ENCODE results near the gene FBLN1.

DNA sequence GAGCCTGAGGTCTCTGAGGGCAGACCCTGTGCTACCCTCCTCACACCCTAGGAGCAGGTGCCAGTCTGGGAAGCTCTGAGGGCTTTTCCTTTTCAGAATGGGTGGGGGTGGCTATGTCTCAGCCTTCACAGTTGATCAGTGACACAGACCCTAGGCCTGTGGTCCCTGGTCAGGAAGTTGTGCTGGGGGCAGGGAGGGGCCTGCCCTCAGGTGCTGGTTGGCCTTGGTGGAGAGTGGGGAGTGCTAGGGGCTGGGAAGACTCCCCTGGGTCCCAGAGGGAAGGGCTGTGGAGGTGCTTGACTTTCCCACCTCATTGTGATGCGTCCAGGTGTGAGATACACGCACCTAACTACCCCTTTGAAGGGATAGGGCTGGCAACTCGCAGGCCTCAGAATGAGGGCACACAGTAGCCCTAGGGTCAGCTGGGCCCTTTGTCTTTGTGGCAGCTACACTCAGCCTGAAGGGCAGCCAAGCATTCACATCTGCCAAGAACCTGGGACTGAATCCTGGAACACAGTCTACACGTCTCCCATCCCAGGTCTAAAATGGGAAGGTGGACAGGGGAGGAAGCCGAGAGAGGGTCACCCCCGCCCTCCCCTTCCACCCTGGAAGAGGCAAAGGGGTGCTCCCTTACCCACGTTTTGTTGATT lies 137.7 kb downstream of the FBLN1 start:
- TF ChIP-seq ATF2 (tag by site-specific recombination; IDR thresholded peaks at IDR 0.05; ENCODE audit: low read depth) (no peak), ZNF558 (tag by site-specific recombination; IDR thresholded peaks at IDR 0.05) (no peak), ZNF623 (tag by site-specific recombination; IDR thresholded peaks at IDR 0.05) (no peak), ZBTB7A (tag by site-specific recombination; IDR thresholded peaks at IDR 0.05; ENCODE audit: low read depth) (no peak), ZNF394 (tag by site-specific recombination; IDR thresholded peaks at IDR 0.05; ENCODE audit: borderline replicate concordance) (no peak), ZNF350 (tag by site-specific recombination; IDR thresholded peaks at IDR 0.05) (no peak), ZNF670 (tag by site-specific recombination; IDR thresholded peaks at IDR 0.05; ENCODE audit: low read depth) (no peak), ZFP37 (tag by site-specific recombination; IDR thresholded peaks at IDR 0.05) (no peak), ZSCAN4 (tag by site-specific recombination; IDR thresholded peaks at IDR 0.05) (no peak), SETDB1 (IDR thresholded peaks at IDR 0.05; ENCODE audit: insufficient read length, low read length) (no peak), ZNF791 (tag by site-specific recombination; IDR thresholded peaks at IDR 0.05) (no peak)
- TF ChIP-seq, protein P1, sequence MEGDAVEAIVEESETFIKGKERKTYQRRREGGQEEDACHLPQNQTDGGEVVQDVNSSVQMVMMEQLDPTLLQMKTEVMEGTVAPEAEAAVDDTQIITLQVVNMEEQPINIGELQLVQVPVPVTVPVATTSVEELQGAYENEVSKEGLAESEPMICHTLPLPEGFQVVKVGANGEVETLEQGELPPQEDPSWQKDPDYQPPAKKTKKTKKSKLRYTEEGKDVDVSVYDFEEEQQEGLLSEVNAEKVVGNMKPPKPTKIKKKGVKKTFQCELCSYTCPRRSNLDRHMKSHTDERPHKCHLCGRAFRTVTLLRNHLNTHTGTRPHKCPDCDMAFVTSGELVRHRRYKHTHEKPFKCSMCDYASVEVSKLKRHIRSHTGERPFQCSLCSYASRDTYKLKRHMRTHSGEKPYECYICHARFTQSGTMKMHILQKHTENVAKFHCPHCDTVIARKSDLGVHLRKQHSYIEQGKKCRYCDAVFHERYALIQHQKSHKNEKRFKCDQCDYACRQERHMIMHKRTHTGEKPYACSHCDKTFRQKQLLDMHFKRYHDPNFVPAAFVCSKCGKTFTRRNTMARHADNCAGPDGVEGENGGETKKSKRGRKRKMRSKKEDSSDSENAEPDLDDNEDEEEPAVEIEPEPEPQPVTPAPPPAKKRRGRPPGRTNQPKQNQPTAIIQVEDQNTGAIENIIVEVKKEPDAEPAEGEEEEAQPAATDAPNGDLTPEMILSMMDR (tag by site-specific recombination; IDR thresholded peaks at IDR 0.05), result no peak
- TF ChIP-seq, protein P2, sequence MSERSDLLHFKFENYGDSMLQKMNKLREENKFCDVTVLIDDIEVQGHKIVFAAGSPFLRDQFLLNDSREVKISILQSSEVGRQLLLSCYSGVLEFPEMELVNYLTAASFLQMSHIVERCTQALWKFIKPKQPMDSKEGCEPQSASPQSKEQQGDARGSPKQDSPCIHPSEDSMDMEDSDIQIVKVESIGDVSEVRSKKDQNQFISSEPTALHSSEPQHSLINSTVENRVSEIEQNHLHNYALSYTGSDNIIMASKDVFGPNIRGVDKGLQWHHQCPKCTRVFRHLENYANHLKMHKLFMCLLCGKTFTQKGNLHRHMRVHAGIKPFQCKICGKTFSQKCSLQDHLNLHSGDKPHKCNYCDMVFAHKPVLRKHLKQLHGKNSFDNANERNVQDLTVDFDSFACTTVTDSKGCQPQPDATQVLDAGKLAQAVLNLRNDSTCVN (tag by site-specific recombination; optimal IDR thresholded peaks at IDR 0.05), result no peak

Data from HEK293 (cell line).